CD4-positive, alpha-beta T cell treated with Interleukin-2 at 100 ng/mL for 4 hours (primary cell): ENCODE data around the gene REEP3.
A peak's percentile ranks its signal among the peaks of the same experiment; 100 is the strongest.

Source experiments
- DNase-seq: peaks from one replicate; pipeline ENCODE4 v3.0.0-alpha.2; 2020; ENCODE audit warnings: low spot score

Gene REEP3

DNA sequence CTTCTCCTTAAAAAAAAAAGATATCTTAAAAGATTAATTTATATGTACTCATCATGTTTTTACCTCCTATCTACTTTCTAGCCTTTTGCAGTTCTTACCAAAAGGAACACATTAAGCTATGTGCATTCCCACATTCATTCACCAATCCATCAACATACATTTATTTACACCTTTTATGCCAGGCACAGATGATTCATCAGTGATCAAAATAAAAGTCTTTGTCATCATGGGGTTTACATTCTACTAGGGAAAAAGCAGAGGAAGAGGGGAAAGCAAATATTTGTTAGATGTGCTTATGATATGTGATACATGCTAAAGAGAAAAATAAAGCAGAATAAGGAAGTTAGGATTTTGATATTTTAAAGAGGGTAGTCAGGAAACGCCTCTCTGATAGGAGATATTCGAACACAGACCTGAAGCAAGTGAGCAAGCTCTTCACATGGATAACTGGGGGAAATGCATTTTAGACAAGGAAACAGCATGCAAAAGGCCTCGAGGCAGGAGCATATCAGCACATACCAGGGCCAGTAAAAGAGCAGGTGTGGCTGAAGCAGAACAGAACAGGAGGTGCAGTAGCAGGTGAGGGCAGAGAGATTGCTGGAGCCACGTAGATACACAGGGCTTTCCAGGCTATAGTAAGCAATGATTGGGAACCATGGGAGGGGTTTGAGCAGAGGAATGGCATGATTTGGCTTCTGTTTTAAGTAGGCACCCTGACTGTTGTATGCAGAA lies 67.4 kb downstream of the REEP3 start:
- no peak for DNase-seq

DNA sequence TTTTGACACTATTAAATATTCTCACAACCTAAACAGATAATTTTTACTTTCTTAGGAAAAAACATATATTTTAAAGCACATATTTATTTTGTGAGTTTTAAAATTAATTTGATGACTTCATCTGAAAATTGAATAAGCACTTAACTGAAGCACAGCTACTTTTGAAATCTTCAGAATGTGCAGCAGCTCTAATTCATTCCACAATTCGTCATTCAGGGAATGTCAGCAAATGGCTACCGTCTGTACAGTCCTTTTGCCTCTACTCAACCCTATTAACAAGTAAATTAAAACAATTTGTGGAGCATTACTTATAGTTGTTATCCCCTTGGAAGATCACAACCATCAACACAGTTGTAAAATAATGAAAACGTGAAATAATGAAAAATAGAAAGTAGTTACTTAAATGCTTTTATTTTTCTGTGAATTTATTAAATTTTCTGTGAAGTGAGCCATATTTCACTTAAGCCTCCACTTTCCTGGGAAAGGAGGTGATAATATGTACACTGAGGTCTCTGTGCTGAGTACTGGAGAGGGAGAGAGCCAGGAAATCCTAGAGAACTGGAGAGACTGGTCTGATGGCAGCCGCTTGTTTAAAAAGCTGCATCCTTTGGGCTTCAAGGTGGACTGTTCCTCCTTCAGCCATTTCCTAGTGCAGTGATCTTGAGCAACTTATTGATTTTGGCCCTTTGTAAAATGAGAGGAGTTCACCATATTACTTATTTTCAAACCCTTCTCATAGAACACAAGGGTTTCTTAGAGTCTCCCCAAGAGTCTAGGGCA lies 70.6 kb downstream of the REEP3 start:
- DNase-seq: no peak

DNA sequence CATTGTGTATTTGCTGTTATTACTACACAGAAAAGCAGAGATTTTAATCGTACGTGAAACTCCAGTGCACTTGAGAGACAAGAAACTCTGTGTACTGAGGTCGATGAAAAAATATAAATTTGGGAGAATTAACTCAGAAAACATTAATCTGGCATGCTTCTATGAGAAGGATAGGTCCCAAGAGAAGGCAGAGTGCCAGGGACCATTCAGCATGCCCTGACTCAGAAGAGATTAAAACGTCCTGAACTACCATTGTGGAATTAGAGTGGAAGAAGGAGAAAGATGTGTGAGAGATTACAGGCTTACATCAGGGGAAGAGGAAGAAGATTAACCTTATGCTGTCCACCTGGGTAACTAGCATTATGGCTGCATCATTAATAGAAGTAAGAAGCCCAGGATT lies 72.4 kb downstream of the REEP3 start:
- no peak for DNase-seq

DNA sequence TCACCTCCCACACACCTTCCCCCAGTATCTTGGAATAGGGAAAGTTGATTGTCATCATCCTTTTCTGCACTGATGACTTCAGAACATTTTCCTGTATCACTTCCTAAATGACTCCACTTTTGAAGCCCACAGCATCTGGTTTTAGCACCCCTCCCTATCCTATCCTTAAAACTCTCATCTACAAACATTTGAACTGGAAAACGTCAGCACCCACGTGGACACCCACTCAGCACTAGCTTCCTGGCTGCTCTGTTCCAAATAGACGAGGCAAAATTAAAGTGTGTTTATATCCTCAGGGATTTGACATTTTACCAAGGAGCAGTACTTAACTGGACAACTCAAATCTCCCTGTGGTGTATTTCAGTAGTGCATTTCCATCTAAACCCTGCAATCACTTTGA lies 73.9 kb downstream of the REEP3 start:
- no peak for DNase-seq

DNA sequence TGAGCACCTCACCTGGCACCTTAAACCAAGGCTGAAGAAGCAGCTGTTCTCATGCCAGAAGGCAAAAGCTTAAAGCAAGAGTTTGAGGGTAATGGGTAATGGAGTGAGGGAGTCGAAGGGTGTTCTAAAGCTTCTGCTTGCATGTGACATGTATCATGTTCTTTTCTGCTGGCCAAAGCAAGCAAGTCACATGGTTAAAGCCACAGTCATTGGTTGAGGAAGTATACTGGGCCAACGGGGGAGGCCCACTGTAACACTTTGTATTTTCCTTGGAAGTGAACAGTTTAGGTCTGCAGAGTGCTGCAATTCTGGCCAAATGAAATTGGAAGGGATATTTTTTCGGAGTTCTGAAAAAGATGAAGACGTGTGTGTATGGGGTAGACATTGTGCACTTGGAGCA lies 75.7 kb downstream of the REEP3 start:
- DNase-seq: no peak

DNA sequence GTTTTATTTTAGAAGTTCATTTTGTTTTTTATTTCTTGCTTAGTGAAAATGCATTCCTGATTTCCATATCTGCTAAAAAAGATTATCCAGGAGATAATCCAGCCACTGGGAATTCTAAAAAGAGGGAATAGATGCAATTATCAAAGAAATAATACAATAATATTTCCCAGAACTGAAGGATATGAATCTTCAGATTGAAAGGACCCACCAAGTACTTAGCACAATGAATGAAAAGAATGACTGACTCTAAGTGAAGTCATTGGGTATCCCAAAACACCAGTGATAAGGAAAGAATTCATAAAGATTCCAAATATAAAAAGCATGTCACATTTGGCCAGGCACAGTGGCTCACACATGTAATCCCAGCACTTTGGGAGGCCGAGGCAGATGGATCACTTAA lies 79.3 kb downstream of the REEP3 start:
- no peak for DNase-seq

DNA sequence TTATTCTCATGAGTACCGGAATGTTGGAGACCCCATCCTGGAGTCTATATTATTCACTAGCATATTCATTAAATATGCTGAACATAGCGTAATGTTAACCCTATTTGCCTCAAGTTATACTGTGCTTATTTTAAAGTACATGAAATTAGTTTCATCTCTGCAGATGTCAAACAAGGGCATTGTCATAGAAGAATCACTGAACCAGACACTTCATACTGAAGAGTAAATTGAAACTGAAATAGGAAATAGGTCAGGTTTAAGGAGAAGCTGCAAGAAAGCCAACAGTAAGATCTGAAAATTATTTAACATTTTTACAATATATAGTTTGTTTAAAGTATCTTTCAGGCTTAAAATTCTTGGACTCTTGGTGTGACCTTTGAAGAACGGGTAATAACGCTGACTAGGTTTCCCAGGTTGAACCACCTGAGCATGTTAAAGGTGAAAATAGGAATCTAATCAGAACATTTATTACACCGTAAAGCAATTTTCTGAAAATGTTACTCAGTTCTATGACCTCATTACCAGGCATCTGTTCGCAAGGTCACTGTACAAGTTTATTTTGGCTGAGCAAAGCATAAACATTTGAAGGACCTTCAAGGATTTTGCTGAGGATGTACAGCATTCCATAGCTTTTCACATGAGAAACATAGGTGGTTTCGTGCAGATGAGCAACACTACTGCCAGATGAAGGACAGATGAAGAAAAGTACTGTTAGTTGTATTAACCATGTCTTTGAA lies 82.7 kb downstream of the REEP3 start:
- DNase-seq: no peak

DNA sequence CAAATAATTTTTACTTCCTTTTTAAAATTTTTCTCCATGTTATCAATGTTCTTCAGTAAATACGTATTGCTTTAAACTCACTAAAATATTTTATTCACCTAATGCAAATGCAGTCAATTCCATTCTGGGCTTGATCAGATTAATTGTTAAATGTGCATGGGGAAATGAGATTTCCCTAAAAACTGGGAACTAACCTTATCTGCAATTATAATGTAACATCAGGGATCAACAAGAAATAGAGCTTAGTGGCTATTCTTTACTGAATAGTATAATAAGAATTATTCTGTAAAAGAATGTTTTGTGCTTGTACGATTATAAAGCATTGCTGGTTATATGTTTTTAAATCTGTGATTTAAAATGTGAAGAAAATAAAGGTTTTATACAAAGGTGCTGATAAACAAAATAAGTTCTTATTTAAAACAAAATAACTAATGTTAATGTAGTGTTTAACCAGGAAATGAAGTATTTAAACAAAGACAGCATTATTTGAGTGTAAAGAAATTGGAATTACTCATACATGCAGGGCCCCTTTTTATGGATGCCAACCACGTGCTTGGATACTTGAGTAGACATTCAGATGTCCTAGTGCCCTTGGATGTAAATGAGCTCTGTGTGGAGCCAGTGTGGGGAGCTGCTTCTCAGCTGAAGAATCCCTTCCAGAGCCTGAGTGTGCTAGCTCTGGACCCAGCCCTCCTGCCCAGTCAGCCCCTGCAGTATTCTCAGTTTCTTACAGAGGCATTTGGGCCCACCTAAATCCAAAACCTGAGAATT lies 84.2 kb downstream of the REEP3 start:
- no peak for DNase-seq

DNA sequence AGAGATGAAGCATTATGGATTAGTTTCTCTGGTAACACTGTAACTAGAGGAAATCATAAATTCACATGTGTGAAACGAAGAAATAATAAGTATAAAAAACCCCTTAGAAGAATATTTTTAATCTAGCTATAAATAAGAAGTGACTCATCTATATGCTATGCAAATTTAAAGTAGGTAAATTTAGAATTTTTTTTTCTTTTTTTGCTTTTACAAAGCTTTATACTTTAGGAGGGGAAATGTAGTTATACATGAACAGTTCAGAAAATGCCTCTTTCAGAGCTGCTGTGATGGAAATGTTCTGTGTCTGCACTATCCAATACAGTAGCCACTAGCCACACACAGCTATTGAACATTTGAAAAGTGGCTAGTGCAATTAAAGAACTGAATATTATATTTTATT lies 87.3 kb downstream of the REEP3 start:
- no peak for DNase-seq

DNA sequence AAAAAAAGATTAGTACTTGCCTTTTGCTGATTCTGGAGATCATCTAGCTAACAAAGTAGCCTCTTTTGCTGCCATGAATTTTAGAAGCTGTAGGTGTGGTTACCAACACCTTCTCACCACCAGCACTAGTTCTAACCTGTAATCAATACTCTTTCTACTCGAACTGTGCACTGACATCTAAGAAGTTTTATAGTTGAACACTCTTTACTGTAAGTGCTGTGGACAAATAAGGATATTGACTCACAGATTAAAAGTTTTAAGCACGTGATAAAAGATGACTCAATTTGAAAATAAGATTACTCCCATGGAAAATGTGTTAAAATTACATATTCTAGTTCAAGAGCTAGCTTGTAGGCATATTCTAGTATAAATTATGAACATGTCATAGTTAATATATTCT lies 89.9 kb downstream of the REEP3 start:
- DNase-seq: no peak

DNA sequence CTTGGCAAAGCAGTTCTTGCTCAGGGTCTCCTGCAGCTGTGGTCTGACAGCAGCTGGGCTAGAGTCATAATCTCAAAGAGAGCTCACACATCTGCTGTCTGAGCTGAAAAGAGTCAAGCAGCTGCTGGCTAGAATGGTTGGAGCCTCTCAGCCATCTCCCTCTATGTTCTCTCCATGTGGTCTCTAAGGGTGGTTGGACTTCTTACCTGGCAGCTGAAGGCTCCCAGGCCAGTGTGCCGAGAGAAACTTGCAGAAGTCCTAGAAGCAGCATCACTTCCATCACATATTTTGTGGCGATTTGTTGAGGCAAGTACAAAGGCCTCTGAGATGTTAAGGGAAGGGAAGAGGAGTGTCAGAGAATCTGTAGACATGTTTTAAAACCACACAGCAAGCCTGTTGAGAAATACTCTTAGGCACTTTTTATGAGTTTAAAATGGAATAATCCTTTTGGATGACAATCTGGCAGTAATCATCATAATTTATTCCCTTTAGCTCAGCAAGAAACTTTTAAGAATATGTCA lies 93.2 kb downstream of the REEP3 start:
- DNase-seq: no peak

DNA sequence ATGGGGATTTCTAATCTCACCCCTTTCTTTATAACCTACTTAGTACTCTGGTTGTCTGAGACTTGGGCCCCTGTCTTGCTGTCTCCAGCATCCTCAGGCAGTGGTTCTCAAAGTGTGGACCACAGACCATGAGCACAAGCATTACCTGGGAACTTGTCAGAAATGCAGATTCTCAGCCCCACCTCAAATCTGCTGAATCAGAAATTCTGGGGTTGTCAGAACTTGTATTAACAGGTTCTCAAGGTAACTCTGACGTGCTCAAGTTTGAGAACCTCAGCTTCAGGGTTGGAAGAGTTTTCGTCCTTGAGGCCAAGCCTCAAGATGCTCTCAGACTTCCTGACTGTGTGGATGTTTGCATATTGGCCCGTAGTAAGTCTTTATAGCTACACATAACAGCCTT lies 97.4 kb downstream of the REEP3 start:
- no peak for DNase-seq

DNA sequence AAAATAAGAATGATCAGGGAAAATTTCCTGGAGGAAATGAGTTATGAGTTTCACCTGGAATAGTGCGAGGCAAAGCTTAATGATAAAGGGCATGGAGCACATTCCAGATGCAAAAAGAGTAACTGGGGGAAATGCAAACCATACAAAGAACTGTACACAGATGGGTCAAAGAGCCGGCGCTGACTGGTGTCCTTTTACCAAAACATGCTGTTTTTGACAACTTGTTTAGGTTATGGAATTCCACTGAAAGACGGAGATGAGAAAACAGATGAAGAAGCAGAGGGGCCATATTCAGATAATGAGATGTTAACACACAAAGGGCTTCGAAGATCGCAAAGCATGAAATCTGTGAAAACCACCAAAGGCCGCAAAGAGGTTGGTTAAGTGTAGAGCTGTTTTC lies 98.2 kb downstream of the REEP3 start:
- DNase-seq: no peak

DNA sequence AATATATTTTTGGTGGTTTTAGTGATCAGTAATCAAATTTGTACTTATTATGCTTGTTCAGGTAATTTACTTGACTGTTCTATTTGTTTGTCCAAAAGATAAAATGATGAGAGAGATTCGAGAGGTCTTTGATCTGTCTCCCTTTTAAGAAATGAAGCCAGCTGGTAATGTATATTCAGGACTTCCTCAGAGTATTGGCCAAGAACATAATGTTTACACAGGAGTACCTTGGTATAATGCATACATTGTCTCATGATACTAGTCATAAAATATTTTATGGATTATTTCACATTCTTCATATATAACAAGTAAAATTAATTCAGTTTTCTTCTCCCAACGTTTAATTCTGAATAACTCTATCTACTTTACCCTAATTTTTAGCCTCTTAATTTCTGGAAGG lies 100.9 kb downstream of the REEP3 start:
- DNase-seq: no peak

DNA sequence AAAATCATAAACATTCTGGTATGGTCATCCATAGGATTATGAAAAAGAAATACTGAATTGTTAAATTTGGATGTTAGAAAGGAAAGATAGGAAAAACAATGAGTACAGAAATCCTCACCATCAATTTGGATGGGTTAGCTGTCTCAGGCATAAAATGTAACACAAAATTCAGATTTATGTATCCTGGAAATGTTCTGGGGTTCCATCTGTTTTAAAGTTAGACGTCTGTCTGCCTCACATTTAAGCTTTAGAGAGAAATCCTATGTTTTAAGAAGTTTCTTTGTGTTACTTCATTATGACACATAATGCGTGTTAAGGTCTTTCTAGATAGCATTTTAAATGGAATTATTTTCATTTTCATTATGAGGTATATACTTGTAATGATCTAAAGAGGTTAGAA lies 103.5 kb downstream of the REEP3 start:
- no peak for DNase-seq

DNA sequence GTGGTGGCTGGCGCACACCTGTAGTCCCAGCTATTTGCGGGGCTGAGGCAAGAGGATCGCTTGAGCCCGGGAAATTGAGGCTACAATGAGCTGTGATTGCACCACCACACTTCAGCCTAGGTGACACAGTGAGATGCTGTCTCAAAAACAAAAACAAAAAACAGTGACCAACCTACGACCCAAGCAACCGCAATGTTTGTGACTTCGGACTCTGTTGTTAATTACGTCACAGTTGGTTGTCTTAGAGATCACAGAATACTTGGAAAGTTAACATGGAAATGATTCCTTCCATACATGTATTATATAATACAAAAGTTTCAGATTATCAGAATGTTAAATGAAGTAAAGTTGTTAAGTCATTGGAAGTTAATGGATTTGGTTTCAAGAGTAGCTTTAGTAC lies 106.2 kb downstream of the REEP3 start:
- DNase-seq: no peak

DNA sequence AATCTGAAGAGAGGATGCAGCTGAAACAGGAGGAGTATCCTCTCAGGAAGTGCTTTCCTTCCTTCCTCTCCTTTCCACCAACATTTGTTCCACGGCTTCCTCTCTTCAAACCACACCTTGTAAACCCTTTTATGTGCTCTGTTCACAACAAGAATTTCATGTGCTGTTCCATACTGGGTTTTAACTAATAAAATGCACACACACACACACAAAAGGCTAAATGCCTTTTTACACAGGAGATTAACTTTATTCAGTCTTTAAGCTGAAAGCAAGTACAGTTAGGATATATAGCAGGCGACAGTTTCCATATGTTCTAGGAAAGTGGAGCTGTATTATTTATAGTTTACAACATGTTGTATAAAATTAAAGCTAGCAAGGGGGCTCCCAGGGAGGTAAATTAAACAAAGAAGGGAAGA lies 106.7 kb downstream of the REEP3 start:
- no peak for DNase-seq

DNA sequence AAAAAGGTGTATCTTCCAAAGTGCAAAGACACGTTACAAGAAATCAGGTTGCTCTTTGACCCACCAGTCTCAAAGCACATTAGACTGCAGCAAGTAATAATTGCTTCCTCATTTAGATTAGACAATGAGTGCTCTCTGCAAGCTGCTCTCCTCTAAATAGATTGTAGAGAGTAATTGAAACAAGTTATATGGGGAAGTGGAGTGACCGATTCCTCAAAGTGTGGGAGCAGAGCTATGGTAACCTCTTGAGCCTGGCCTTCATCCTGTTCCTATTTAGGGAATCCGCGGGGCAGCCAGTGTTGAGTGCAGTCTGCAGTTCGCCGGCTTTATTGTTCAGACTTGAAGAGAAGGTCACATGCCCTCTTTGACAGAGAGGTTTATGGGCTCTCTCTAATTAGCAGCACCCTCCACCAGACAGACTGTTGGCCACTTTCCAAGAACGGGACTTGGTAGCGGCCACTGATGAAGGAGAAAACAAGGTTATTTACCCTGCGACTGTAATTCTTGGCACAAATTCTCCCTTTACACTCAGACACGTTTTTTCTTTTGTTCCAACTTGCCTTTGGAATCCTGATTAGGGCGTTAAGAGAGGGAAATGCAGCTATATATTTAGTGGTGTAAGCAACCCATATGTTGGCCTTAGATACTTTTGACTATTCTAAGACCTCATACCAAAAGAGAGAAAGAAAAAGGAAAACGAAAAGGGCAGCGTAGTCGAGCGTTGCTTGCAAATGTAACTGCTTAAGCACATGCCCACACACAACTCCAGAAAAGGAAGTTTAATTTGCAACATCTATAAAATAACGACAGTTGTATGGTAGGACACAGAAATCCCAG lies 107.5 kb downstream of the REEP3 start:
- peak; percentile 10 for DNase-seq

DNA sequence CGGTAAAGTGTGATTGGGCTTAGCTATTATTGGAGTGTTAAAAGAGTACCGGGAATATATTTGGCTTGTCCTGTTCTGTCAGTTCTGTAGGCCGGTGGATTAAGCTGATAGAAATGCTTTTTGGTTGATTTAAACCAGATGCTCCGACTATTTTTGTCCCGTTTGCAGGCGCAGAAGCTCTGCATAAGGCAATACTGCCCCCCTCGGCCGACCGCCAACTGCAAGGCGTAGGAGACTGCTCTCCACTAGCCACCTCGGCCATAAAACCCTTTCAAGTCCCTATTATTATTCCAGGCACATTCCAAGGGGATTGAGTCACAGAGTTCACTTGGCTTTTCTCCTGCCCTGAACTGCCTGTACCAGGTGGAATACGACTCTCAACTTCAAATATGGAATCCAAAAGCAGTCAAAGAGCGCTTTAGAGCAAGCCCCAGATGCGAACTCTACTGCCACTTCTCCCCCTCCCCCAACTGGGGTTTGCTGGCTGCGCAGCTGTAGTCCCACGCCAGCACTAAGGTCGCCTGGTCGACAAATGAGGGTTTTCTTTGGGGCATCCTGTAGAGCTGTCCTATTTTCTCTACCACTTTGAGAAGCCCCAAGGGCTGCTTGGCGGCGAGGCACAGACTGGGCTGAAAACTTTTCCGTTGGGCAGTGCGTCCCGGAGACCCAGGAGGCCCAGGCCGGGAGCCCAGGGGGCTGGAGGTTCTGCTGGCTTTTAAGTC lies 108.3 kb downstream of the REEP3 start:
- DNase-seq: peak; percentile 78
